ENCODE data around the gene EOMES. TPM values are rescaled to one million over a fixed set of nuclear protein-coding genes. Genes with fewer than 3 reads are reported as not detected.

EOMES gene
- total and polyA plus RNA-seq, 2 donors (not counting 1 experiment from before 2014, with no cell fraction given): 0.10 to 0.12 TPM

- peak; percentile 41 for ATAC-seq (ENCODE audit: low read depth)
- Histone ChIP-seq H4K20me1 (ENCODE audit: control insufficient read depth, insufficient read depth, low read length, poor library complexity, severe bottlenecking) (no peaks in the 10 kb centered on the region), H3K27ac (ENCODE audit: low read length in 2 of 2) (no peak overlapping the region)
Measured at GRCh38 chr3:27720899-27721716, 1.0 kb downstream of the EOMES start.

More at GRCh38 chr3:27720899-27721716, 1.0 kb downstream of the EOMES start:
- peak overlapping the region; percentile 61 for H3K4me3 Mint-ChIP-seq
- ChIA-PET CTCF (interaction anchor here (1.0 to 1.7 kb wide), 4 partner anchors 9 to 627 kb away, joined by 3 to 10 read pairs (median 4); partner anchors contain the start of gene ZCWPW2), POLR2A (no interaction called here)
- Histone ChIP-seq H3K4me1 (ENCODE audit: control insufficient read depth in 2 of 2, insufficient read depth in 2 of 2, low read length in 2 of 2) (peaks cover 28 to 35% of the 10 kb centered on the region in 2 donors), H3K4me3 (ENCODE audit: control extremely low read depth in 1 of 5, extremely low read depth in 1 of 5, insufficient read depth in 1 of 5, low read depth in 2 of 5, low read length in 4 of 5) (peak overlapping the region in 4 of 5 experiments; percentile 5 to 57 (median 51)), H3K79me2 (ENCODE audit: control insufficient read depth, insufficient read depth, low read length) (no peaks in the 10 kb centered on the region), H3K9ac (ENCODE audit: low read length) (peak overlapping the region; percentile 65), H3K36me3 (replicated peaks in 1 of 2; ENCODE audit: control extremely low read depth in 1 of 2, control insufficient read depth in 1 of 2, extremely low read depth in 1 of 2, insufficient read depth in 2 of 2, low read length in 1 of 2) (no peaks in the 10 kb centered on the region), H2AFZ (ENCODE audit: insufficient read depth, low read depth, low read length, poor library complexity, severe bottlenecking) (peak overlapping the region; percentile 78), H3K9me3 (ENCODE audit: control extremely low read depth in 1 of 3, control insufficient read depth in 2 of 3, insufficient read depth in 1 of 3, low read length in 2 of 3) (peaks cover 0 to 38% (median 0%) of the 10 kb centered on the region in 3 donors), H3K27me3 (replicated peaks in 1 of 4; ENCODE audit: control extremely low read depth in 1 of 4, control insufficient read depth in 3 of 4, insufficient read depth in 4 of 4, low read length in 3 of 4) (peaks cover 2 to 82% (median 70%) of the 10 kb centered on the region in 4 experiments), H3K4me2 (replicated peaks; ENCODE audit: low read depth, low read length, poor library complexity, severe bottlenecking) (peak overlapping the region; percentile 94)
- WGBS (ENCODE audit: insufficient coverage): 6% methylated on average over 63 of the region's 64 CpGs
- peaks cover 67% of the 10 kb centered on the region for H3K27me3 Mint-ChIP-seq
- intact Hi-C loops (cut with micrococcal nuclease): no loop called here
- peak; percentile 3 for TF ChIP-seq CTCF (IDR thresholded peaks at IDR 0.05)
- TF ChIP-seq EZH2 (IDR thresholded peaks at IDR 0.05; ENCODE audit: borderline replicate concordance, insufficient read depth, low read depth, low read length, poor library complexity, severe bottlenecking): no peak
- no peaks in the 10 kb centered on the region for H3K9me3 Mint-ChIP-seq (ENCODE audit: insufficient read depth)
- H3K27ac Mint-ChIP-seq: no peak overlapping the region
- DNase-seq: peak; percentile 46
- H3K4me1 Mint-ChIP-seq: peaks cover 27% of the 10 kb centered on the region
